Ascending aorta (tissue), 2 donors: ENCODE results near the gene ATP1A2. TPM values are rescaled to one million over a fixed set of nuclear protein-coding genes. Genes with fewer than 3 reads are reported as not detected.

Experiments used
- DNase-seq, 2 donors: peaks; one replicate each; pipeline ENCODE4 v3.0.0-alpha.2; 2019; ENCODE audit warnings: low spot score in 2 of 2
- H3K27ac ChIP-seq, 2 donors: fragments of 200-600 bp; sonication (generic); one replicate each; pipeline ENCODE4 v1.5.1; 2016 to 2017; ENCODE audit warnings: mild to moderate bottlenecking in 1 of 2
- H3K27me3 ChIP-seq: fragments of 200-600 bp; sonication (generic); one replicate; pipeline ENCODE4 v1.5.1; 2017
- H3K36me3 ChIP-seq, 2 donors: fragments of 200-600 bp; sonication (generic); one replicate each; pipeline ENCODE4 v1.5.1; 2016
- H3K4me1 ChIP-seq, 2 donors: fragments of 200-600 bp; sonication (generic); one replicate each; pipeline ENCODE4 v1.5.1; 2016 to 2017; ENCODE audit warnings: mild to moderate bottlenecking in 1 of 2
- H3K4me3 ChIP-seq, 2 donors: fragments of 200-600 bp; sonication (generic); one replicate each; pipeline ENCODE4 v1.5.1; 2016 to 2017; ENCODE audit warnings: mild to moderate bottlenecking in 1 of 2
- H3K9me3 ChIP-seq, 2 donors: fragments of 200-600 bp; sonication (generic); one replicate each; pipeline ENCODE4 v1.5.1; 2016
- CTCF ChIP-seq, 3 experiments: fragments of 200-600 bp in 2 of 3; fragments of 450-650 bp in 1 of 3; sonication (generic) in 2 of 3; IDR thresholded peaks; one replicate each; pipeline ENCODE4 v1.5.1; 2016 to 2019; ENCODE audit warnings: antibody characterized with exemption in 3 of 3, mild to moderate bottlenecking in 1 of 3, moderate library complexity in 1 of 3
- intact Hi-C: fragments of 100-400 bp; cut with DNase I; formaldehyde crosslinking; loops from one replicate; pipeline ENCODE4 v1.15.1; 2023
- total RNA-seq: library from RNA; depleted of rRNA; stranded (reverse); fragments of >200 nt; gene quantifications from one replicate; pipeline ENCODE4 v1.1.0, GENCODE V29; 2016

ATP1A2 gene
- total RNA-seq, 1 donor from 2014 or later, result 316 TPM

- H3K27me3 ChIP-seq, result no peaks in the 10 kb centered on the region
- H3K4me3 ChIP-seq, result no peak overlapping the region
- intact Hi-C loops, result loop anchor here (2.0 to 10.0 kb wide), 2 partner anchors 27 to 61 kb away; no protein-coding TSS in a partner anchor
- DNase-seq, result no peak
- no peak for TF ChIP-seq CTCF (IDR thresholded peaks at IDR 0.05)
- H3K36me3 ChIP-seq, result no peaks in the 10 kb centered on the region
- H3K9me3 ChIP-seq, result no peaks in the 10 kb centered on the region
- peaks cover 13 to 31% of the 10 kb centered on the region in 2 donors for H3K4me1 ChIP-seq
- peak overlapping the region; percentile 53 to 55 for H3K27ac ChIP-seq
Measured at GRCh38 chr1:160103658-160104408, 11.7 kb upstream of the ATP1A2 start.

- intact Hi-C loops, result loop anchor here (2.0 to 10.0 kb wide), 2 partner anchors 26 to 60 kb away; no protein-coding TSS in a partner anchor
- Histone ChIP-seq H3K4me1 (peaks cover 13 to 36% of the 10 kb centered on the region in 2 donors), H3K27ac (peak overlapping the region; percentile 53 to 55), H3K27me3 (no peaks in the 10 kb centered on the region), H3K36me3 (no peaks in the 10 kb centered on the region), H3K9me3 (no peaks in the 10 kb centered on the region), H3K4me3 (no peak overlapping the region)
- no peak for DNase-seq
- no peak for TF ChIP-seq CTCF (IDR thresholded peaks at IDR 0.05)
Measured at GRCh38 chr1:160104486-160104885, 11.1 kb upstream of the ATP1A2 start.

GRCh38 chr1:160105155-160105554 is 10.4 kb upstream of the ATP1A2 start:
- H3K4me1 ChIP-seq, result peaks cover 13 to 36% of the 10 kb centered on the region in 2 donors
- no peak for DNase-seq
- no peaks in the 10 kb centered on the region for H3K36me3 ChIP-seq
- H3K4me3 ChIP-seq, result no peak overlapping the region
- no peaks in the 10 kb centered on the region for H3K9me3 ChIP-seq
- TF ChIP-seq CTCF (IDR thresholded peaks at IDR 0.05), result no peak
- no peaks in the 10 kb centered on the region for H3K27me3 ChIP-seq
- intact Hi-C loops, result loop anchor here (2.0 to 10.0 kb wide), 2 partner anchors 26 to 60 kb away; no protein-coding TSS in a partner anchor
- no peak overlapping the region for H3K27ac ChIP-seq

GRCh38 chr1:160107512-160107911 is 8.0 kb upstream of the ATP1A2 start:
- no peaks in the 10 kb centered on the region for H3K27me3 ChIP-seq
- H3K4me1 ChIP-seq, result peaks cover 13 to 22% of the 10 kb centered on the region in 2 donors
- DNase-seq, result no peak
- H3K9me3 ChIP-seq, result no peaks in the 10 kb centered on the region
- no peak overlapping the region for H3K4me3 ChIP-seq
- intact Hi-C loops, result loop anchor here (10.0 kb wide), 1 partner anchor 57 kb away; no protein-coding TSS in a partner anchor
- no peak for TF ChIP-seq CTCF (IDR thresholded peaks at IDR 0.05)
- no peaks in the 10 kb centered on the region for H3K36me3 ChIP-seq
- H3K27ac ChIP-seq, result no peak overlapping the region

- no peaks in the 10 kb centered on the region for H3K27me3 ChIP-seq
- H3K27ac ChIP-seq, result no peak overlapping the region
- DNase-seq, result no peak
- no peak overlapping the region for H3K4me3 ChIP-seq
- intact Hi-C loops, result loop anchor here (10.0 kb wide), 1 partner anchor 56 kb away; no protein-coding TSS in a partner anchor
- peak; percentile 20 to 58 (median 31) for TF ChIP-seq CTCF (IDR thresholded peaks at IDR 0.05)
- no peaks in the 10 kb centered on the region for H3K36me3 ChIP-seq
- H3K4me1 ChIP-seq, result peaks cover 4 to 19% of the 10 kb centered on the region in 2 donors
- H3K9me3 ChIP-seq, result no peaks in the 10 kb centered on the region
Measured at GRCh38 chr1:160108888-160109662, 6.5 kb upstream of the ATP1A2 start.
